ENCODE measurements around the gene ZNF33B. TPM values are rescaled to one million over a fixed set of nuclear protein-coding genes. Genes with fewer than 3 reads are reported as not detected.

Gene ZNF33B
- total and polyA plus RNA-seq, 10 donors: 12.2 to 34.1 (median 25.3) TPM

DNA sequence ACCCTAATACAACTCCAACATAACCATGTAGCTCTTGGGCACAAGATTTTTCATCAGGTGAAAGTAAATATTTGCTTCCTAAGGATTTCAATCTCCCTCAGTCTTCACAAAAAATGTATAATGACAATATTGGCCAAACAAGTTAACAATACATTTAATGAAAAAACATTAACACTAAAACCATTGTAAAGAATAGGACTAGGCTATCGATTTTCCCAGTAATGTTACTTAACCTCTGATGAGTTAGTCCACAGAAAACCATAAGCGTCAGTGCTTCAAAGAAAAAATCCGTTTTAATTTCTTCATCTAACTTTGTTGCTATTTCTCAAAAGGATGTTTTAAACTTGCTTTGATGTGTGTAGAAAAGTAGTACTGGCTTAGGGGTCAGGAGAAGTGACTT, 1.2 kb downstream of the ZNF33B start:
- no peak for DNase-seq
- WGBS, 5 donors: 63 to 75% (median 73%) methylated on average over 3 of the region's 3 CpGs
- Histone ChIP-seq H3K9me3 (no peaks in the 10 kb centered on the region), H3K4me1 (peaks cover 10 to 50% (median 20%) of the 10 kb centered on the region in 6 donors), H3K27me3 (replicated peaks in 1 of 7) (no peaks in the 10 kb centered on the region), H3K27ac (peak overlapping the region in 7 of 8 donors; percentile 84 to 97 (median 96)), H3K4me3 (peak overlapping the region in 4 of 8 donors; percentile 80 to 91 (median 88)), H3K36me3 (peaks cover 0 to 42% (median under 1%) of the 10 kb centered on the region in 6 donors)
- TF ChIP-seq, protein P1, sequence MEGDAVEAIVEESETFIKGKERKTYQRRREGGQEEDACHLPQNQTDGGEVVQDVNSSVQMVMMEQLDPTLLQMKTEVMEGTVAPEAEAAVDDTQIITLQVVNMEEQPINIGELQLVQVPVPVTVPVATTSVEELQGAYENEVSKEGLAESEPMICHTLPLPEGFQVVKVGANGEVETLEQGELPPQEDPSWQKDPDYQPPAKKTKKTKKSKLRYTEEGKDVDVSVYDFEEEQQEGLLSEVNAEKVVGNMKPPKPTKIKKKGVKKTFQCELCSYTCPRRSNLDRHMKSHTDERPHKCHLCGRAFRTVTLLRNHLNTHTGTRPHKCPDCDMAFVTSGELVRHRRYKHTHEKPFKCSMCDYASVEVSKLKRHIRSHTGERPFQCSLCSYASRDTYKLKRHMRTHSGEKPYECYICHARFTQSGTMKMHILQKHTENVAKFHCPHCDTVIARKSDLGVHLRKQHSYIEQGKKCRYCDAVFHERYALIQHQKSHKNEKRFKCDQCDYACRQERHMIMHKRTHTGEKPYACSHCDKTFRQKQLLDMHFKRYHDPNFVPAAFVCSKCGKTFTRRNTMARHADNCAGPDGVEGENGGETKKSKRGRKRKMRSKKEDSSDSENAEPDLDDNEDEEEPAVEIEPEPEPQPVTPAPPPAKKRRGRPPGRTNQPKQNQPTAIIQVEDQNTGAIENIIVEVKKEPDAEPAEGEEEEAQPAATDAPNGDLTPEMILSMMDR (IDR thresholded peaks at IDR 0.05 in 8 of 11, conservative IDR thresholded peaks at IDR 0.05 in 3 of 11): no peak
- TF ChIP-seq POLR2AphosphoS5 (IDR thresholded peaks at IDR 0.05) (no peak), POLR2A (IDR thresholded peaks at IDR 0.05) (no peak)
- intact Hi-C loops (cut with DNase I; ENCODE audit: low total_unique reads): loop anchor here (5.0 to 10.0 kb wide), 2 partner anchors 85 to 148 kb away; partner anchors contain the start of gene BMS1

DNA sequence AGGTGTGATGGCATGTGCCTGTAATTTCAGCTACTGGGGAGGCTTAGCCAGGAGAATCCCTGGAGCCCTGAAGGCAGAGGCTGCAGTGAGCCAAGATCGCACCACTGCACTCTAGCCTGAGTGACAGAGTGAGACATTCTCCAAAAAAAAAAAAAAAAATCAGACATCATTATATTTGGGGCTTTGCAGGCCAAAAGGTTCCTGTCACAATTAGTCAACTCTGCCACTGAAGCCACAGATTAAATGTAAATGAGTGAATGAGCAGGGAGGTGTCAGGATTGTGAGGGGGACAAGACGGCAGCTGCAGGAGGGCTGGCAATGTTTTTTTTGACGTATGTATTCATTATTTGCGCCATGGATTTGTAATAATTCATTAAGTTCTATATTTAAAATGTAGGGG, 3.3 kb downstream of the ZNF33B start:
- no peak for TF ChIP-seq POLR2A (IDR thresholded peaks at IDR 0.05)
- TF ChIP-seq POLR2AphosphoS5 (IDR thresholded peaks at IDR 0.05): no peak
- TF ChIP-seq, protein P1 (IDR thresholded peaks at IDR 0.05 in 8 of 11, conservative IDR thresholded peaks at IDR 0.05 in 3 of 11): no peak
- Histone ChIP-seq H3K36me3 (peaks cover 0 to 63% (median 17%) of the 10 kb centered on the region in 6 donors), H3K27ac (no peak overlapping the region), H3K27me3 (replicated peaks in 1 of 7) (no peaks in the 10 kb centered on the region), H3K9me3 (no peaks in the 10 kb centered on the region), H3K4me1 (peaks cover 10 to 58% (median 20%) of the 10 kb centered on the region in 6 donors), H3K4me3 (no peak overlapping the region)
- no peak for DNase-seq
- 91 to 96% (median 94%) methylated on average over 4 of the region's 4 CpGs for WGBS, 5 donors
- intact Hi-C loops (cut with DNase I; ENCODE audit: low total_unique reads): loop anchor here (5.0 to 10.0 kb wide), 2 partner anchors 83 to 150 kb away; partner anchors contain the start of gene BMS1

GRCh38 chr10:42632564-42632963, 5.8 kb downstream of the ZNF33B start:
- peaks cover 0 to 88% (median 30%) of the 10 kb centered on the region in 6 donors for H3K36me3 ChIP-seq
- no peaks in the 10 kb centered on the region for H3K27me3 ChIP-seq (replicated peaks in 1 of 7)
- no peaks in the 10 kb centered on the region for H3K9me3 ChIP-seq
- no peak overlapping the region for H3K4me3 ChIP-seq
- DNase-seq: no peak
- WGBS, 5 donors: 81 to 87% (median 85%) methylated on average over 3 of the region's 3 CpGs
- H3K27ac ChIP-seq: no peak overlapping the region
- H3K4me1 ChIP-seq: peaks cover 4 to 44% (median 9%) of the 10 kb centered on the region in 6 donors
- TF ChIP-seq POLR2A (IDR thresholded peaks at IDR 0.05) (no peak), POLR2AphosphoS5 (IDR thresholded peaks at IDR 0.05) (no peak)
- TF ChIP-seq, protein P1 (IDR thresholded peaks at IDR 0.05 in 8 of 11, conservative IDR thresholded peaks at IDR 0.05 in 3 of 11): no peak
- intact Hi-C loops (cut with DNase I; ENCODE audit: low total_unique reads): loop anchor here (10.0 kb wide), 1 partner anchor 152 kb away; the partner anchor contains the start of gene BMS1

DNA sequence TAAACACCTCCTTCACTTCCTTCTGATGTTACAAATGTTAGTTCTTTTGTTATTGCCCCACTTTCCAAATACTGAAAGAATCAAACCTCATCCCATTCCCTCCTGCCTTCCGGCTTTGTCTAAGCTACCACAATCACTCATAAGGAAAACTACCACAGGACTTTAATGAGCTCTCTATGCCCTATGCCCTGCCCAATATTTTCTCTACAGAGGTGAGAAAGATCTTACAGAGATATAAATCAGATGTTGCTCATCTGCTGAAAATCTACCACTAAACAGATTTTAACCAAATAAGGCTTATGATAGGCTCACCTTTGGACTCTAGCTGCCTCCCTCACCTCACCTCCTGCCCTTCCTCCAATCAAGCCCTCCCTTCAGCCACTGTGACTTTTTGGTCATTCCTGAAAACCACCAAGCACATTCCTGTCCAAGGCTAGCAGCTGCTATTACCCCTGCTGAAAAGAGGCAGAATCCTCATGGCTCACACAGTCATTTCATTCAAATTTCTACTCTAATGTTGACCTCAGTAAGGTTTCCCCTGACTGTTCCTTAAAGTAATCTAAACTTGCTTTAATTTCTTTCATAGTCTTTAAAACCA, 7.7 kb downstream of the ZNF33B start:
- Histone ChIP-seq H3K36me3 (peaks cover 0 to 97% (median 44%) of the 10 kb centered on the region in 6 donors), H3K9me3 (peaks cover 0 to 4% (median 0%) of the 10 kb centered on the region in 8 donors), H3K4me3 (no peak overlapping the region), H3K4me1 (peaks cover 0 to 29% (median 0%) of the 10 kb centered on the region in 6 donors), H3K27ac (peak overlapping the region in 1 of 8 donors; percentile 50), H3K27me3 (replicated peaks in 1 of 7) (no peaks in the 10 kb centered on the region)
- intact Hi-C loops (cut with DNase I; ENCODE audit: low total_unique reads): loop anchor here (10.0 kb wide), 1 partner anchor 154 kb away; the partner anchor contains the start of gene BMS1
- TF ChIP-seq, protein P1 (IDR thresholded peaks at IDR 0.05 in 8 of 11, conservative IDR thresholded peaks at IDR 0.05 in 3 of 11): no peak
- TF ChIP-seq POLR2AphosphoS5 (IDR thresholded peaks at IDR 0.05) (no peak), POLR2A (IDR thresholded peaks at IDR 0.05) (no peak)
- 50 to 85% (median 75%) methylated on average over 1 of the region's 1 CpG for WGBS, 5 donors
- DNase-seq: no peak
